Breast epithelium (tissue), 3 donors: ENCODE results near the gene WWTR1.

ENCODE experiments used
- CTCF ChIP-seq, 3 donors: fragments of 450-650 bp; IDR thresholded peaks; one replicate each; pipeline ENCODE4 v1.5.1; 2016 to 2017; ENCODE audit warnings: antibody characterized with exemption in 3 of 3, mild to moderate bottlenecking in 3 of 3, moderate library complexity in 3 of 3
- POLR2A ChIP-seq: fragments of 450-650 bp; IDR thresholded peaks from one replicate; pipeline ENCODE4 v1.6.1; 2016; ENCODE audit warnings: antibody characterized with exemption, mild to moderate bottlenecking, moderate library complexity

- TF ChIP-seq CTCF (IDR thresholded peaks at IDR 0.05) (no peak), POLR2A (no peak)
These were observed 146.7 kb downstream of the WWTR1 start for GRCh38 chr3:149511040-149511626.
